IMR-90 (cell line): ENCODE data around the gene MMEL1. TPM values are rescaled to one million over a fixed set of nuclear protein-coding genes. Genes with fewer than 3 reads are reported as not detected.

Experiments used
- ATAC-seq: fragments of 200-7000 bp; cut with Tn5 transposase; 2 replicates; pipeline ENCODE4 v1.9.1; 2020; ENCODE audit warnings: low read depth, mild to moderate bottlenecking, moderate library complexity
- BruUV-seq: library from RNA; stranded (reverse); fragments of 400-500 nt; replicated peaks from 2 replicates; lab custom pipeline; 2021; lab: Mats Ljungman, UMichigan
- CTCF ChIA-PET: fragments of 300-600 bp; formaldehyde crosslinking; extraction: SDS; loops from one replicate; lab custom pipeline; 2021; ENCODE audit warnings: antibody characterized with exemption; lab: Yijun Ruan, JAX
- POLR2A ChIA-PET: fragments of 300-600 bp; sonication (Branson Sonifier 250); formaldehyde crosslinking; loops from one replicate; lab custom pipeline; 2022; ENCODE audit warnings: antibody characterized with exemption; ENCODE audit not compliant: unreplicated experiment; lab: Charles Lee
- DNase-seq: peaks from one replicate; pipeline ENCODE4 v3.0.0; 2013
- H2AFZ ChIP-seq: replicated peaks from 2 replicates; pipeline ENCODE3; 2013; ENCODE audit warnings: low read length, mild to moderate bottlenecking; ENCODE audit not compliant: poor library complexity
- H2AK5ac ChIP-seq: 2 replicates; pipeline ENCODE4 v1.6.1; 2013; ENCODE audit warnings: low read depth, low read length, inconsistent platforms
- H2AK9ac ChIP-seq: replicated peaks from 2 replicates; pipeline ENCODE3; 2013; ENCODE audit warnings: mild to moderate bottlenecking, low read depth, low read length, moderate library complexity; ENCODE audit not compliant: poor library complexity
- H2BK120ac ChIP-seq: 2 replicates; pipeline ENCODE4 v1.6.1; 2013; ENCODE audit warnings: low read depth, low read length, inconsistent platforms
- H2BK15ac ChIP-seq: 3 replicates; pipeline ENCODE4 v1.6.1; 2013; ENCODE audit warnings: low read depth, low read length, inconsistent platforms
- H2BK20ac ChIP-seq: 2 replicates; pipeline ENCODE4 v1.6.1; 2013; ENCODE audit warnings: low read depth, mild to moderate bottlenecking, inconsistent platforms, low read length, moderate library complexity
- H2BK5ac ChIP-seq: 2 replicates; pipeline ENCODE4 v1.6.1; 2013; ENCODE audit warnings: mild to moderate bottlenecking, low read depth, low read length, inconsistent platforms; ENCODE audit not compliant: poor library complexity, severe bottlenecking
- H3K14ac ChIP-seq: replicated peaks from 2 replicates; pipeline ENCODE4 v1.6.1; 2013; ENCODE audit warnings: low read depth, low read length, inconsistent platforms
- H3K18ac ChIP-seq: 2 replicates; pipeline ENCODE4 v1.6.1; 2013; ENCODE audit warnings: low read depth, low read length, control low read depth
- H3K23ac ChIP-seq: 2 replicates; pipeline ENCODE4 v1.6.1; 2013; ENCODE audit warnings: low read depth, low read length, inconsistent platforms
- H3K27ac ChIP-seq: 2 replicates; pipeline ENCODE4 v1.5.1; 2013; ENCODE audit warnings: mild to moderate bottlenecking, control low read depth, low read length; ENCODE audit not compliant: insufficient read depth
- H3K27me3 ChIP-seq: 2 replicates; pipeline ENCODE4 v1.6.1; 2013; ENCODE audit warnings: low read length; ENCODE audit not compliant: control insufficient read depth, insufficient read depth
- H3K36me3 ChIP-seq: 2 replicates; pipeline ENCODE4 v1.6.1; 2013; ENCODE audit warnings: low read length, mixed read lengths; ENCODE audit not compliant: control insufficient read depth, insufficient read depth
- H3K4ac ChIP-seq: 2 replicates; pipeline ENCODE4 v1.6.1; 2013; ENCODE audit warnings: low read depth, low read length, inconsistent platforms
- H3K4me1 ChIP-seq: 2 replicates; pipeline ENCODE4 v1.6.1; 2013; ENCODE audit warnings: low read length, mixed read lengths; ENCODE audit not compliant: control insufficient read depth, insufficient read depth
- H3K4me2 ChIP-seq: 2 replicates; pipeline ENCODE4 v1.6.1; 2013; ENCODE audit warnings: low read depth, mild to moderate bottlenecking, control low read depth, low read length, moderate library complexity
- H3K4me3 ChIP-seq: 2 replicates; pipeline ENCODE4 v1.5.1; 2013; ENCODE audit warnings: low read depth, mild to moderate bottlenecking, control low read depth, low read length, moderate library complexity; ENCODE audit not compliant: insufficient read depth
- H3K56ac ChIP-seq: 2 replicates; pipeline ENCODE4 v1.6.1; 2013; ENCODE audit warnings: low read length, inconsistent platforms; ENCODE audit not compliant: insufficient read depth; ENCODE audit errors: extremely low read depth
- H3K79me1 ChIP-seq, 2 experiments: 2 replicates each; pipeline ENCODE4 v1.6.1; 2013; ENCODE audit warnings: low read length in 2 of 2, inconsistent platforms in 1 of 2, low read depth in 1 of 2
- H3K9ac ChIP-seq: 2 replicates; pipeline ENCODE4 v1.6.1; 2013; ENCODE audit warnings: low read depth, low read length, control low read depth
- H3K9me1 ChIP-seq: 2 replicates; pipeline ENCODE4 v1.6.1; 2013; ENCODE audit warnings: low read length, inconsistent platforms; ENCODE audit not compliant: insufficient read depth
- H3K9me3 ChIP-seq: 2 replicates; pipeline ENCODE4 v1.6.1; 2013; ENCODE audit warnings: low read length; ENCODE audit not compliant: control insufficient read depth, insufficient read depth
- H4K20me1 ChIP-seq: 2 replicates; pipeline ENCODE4 v1.6.1; 2013; ENCODE audit warnings: low read length, inconsistent platforms; ENCODE audit not compliant: insufficient read depth
- H4K5ac ChIP-seq: 2 replicates; pipeline ENCODE4 v1.6.1; 2013; ENCODE audit warnings: mild to moderate bottlenecking, low read depth, low read length, control low read depth
- H4K8ac ChIP-seq, 2 experiments: 2 replicates each; pipeline ENCODE4 v1.6.1; 2013; ENCODE audit warnings: low read depth in 2 of 2, low read length in 2 of 2, control low read depth in 1 of 2, inconsistent platforms in 1 of 2
- H4K91ac ChIP-seq: 2 replicates; pipeline ENCODE4 v1.6.1; 2013; ENCODE audit warnings: low read depth, low read length, inconsistent platforms; ENCODE audit not compliant: insufficient read depth
- CTCF ChIP-seq: conservative IDR thresholded peaks from 2 replicates; pipeline ENCODE4 v1.5.1; 2012; ENCODE audit warnings: mild to moderate bottlenecking, low read depth, low read length, improper control_type of control experiment
- FOS ChIP-seq: fragments of 150-350 bp; IDR thresholded peaks from 2 replicates; pipeline ENCODE4 v1.6.1; 2016; ENCODE audit warnings: low read depth, low read length
- MAFK ChIP-seq: IDR thresholded peaks from 2 replicates; pipeline ENCODE4 v1.6.1; 2012; ENCODE audit warnings: low read depth, low read length, improper control_type of control experiment
- NFE2L2 ChIP-seq: fragments of 150-350 bp; IDR thresholded peaks from 2 replicates; pipeline ENCODE4 v1.6.1; 2016; ENCODE audit warnings: low read depth, mild to moderate bottlenecking, low read length
- POLR2A ChIP-seq: IDR thresholded peaks from 2 replicates; pipeline ENCODE4 v1.6.1; 2012; ENCODE audit warnings: mild to moderate bottlenecking, low read depth, low read length
- RFX5 ChIP-seq: IDR thresholded peaks from 2 replicates; pipeline ENCODE4 v1.8.0; 2012; ENCODE audit warnings: low read depth, mild to moderate bottlenecking, low read length, moderate library complexity
- WGBS, 2 experiments: methylation state at CpG; one replicate each; pipeline versions ENCODE4 v1.1.5 to v1.1.7; 2013; ENCODE audit warnings: missing lambda C conversion rate in 2 of 2; ENCODE audit not compliant: insufficient read length in 1 of 2; ENCODE audit errors: extremely low coverage in 2 of 2; 5-methylcytosine and 5-hydroxymethylcytosine counted together
- dilution Hi-C: fragments of 300-500 bp; cut with HindIII; formaldehyde crosslinking; loops from one replicate; pipeline ENCODE4 v1.14.3; 2018; ENCODE audit warnings: low sequenced_read_pairs; ENCODE audit not compliant: unreplicated experiment
- in situ Hi-C: fragments of 300-500 bp; cut with MboI; formaldehyde crosslinking; loops from 3 replicates; pipeline ENCODE4 v1.14.3; 2019; ENCODE audit warnings: low sequenced_read_pairs, inconsistent platforms, mixed read lengths
- intact Hi-C: fragments of 100-400 bp; cut with micrococcal nuclease; formaldehyde crosslinking; loops from 2 replicates; pipeline ENCODE4 v1.10.0; 2022
- polyA plus RNA-seq, 3 experiments: library from polyadenylated mRNA; depleted of rRNA; stranded (reverse); fragments of >200 nt; gene quantifications; 2 replicates each; pipeline ENCODE4 v1.2.3, GENCODE V29; 2012; ENCODE audit warnings: low replicate concordance in 1 of 3
- total RNA-seq: library from RNA; depleted of rRNA; stranded (reverse); fragments of >200 nt; gene quantifications from 2 replicates; pipeline ENCODE4 v1.2.3, GENCODE V29; 2012

MMEL1 gene
- total and polyA plus RNA-seq, 2 of the 4 experiments (the other 2 are of a cell fraction), result under 0.01 to 0.12 TPM

GRCh38 chr1:2601721-2602303, 31.0 kb downstream of the MMEL1 start:
- no peak overlapping the region for H2AFZ ChIP-seq
- ChIA-PET CTCF (no interaction called here), POLR2A (no interaction called here)
- DNase-seq (no peak), ATAC-seq (no peak)
- H3K14ac ChIP-seq, result no peak overlapping the region
- no peak overlapping the region for H3K56ac ChIP-seq
- H4K20me1 ChIP-seq, result no peaks in the 10 kb centered on the region
- dilution Hi-C loops (no loop called here), intact Hi-C loops (no loop called here), in situ Hi-C loops (no loop called here)
- no peak overlapping the region for H2AK5ac ChIP-seq
- H2BK20ac ChIP-seq, result no peak overlapping the region
- no peak overlapping the region for H3K27ac ChIP-seq
- H3K36me3 ChIP-seq, result no peaks in the 10 kb centered on the region
- H4K5ac ChIP-seq, result no peak overlapping the region
- no peak overlapping the region for H3K9ac ChIP-seq
- no peak overlapping the region for H2AK9ac ChIP-seq
- no peak overlapping the region for H2BK5ac ChIP-seq
- H3K9me3 ChIP-seq, result 0 out of 2 replicates have a peak, but pooled peaks cover 2% of the 10 kb centered on the region
- no peak overlapping the region for H2BK15ac ChIP-seq
- no peaks in the 10 kb centered on the region for H3K9me1 ChIP-seq
- H4K91ac ChIP-seq, result no peak overlapping the region
- WGBS, 2 experiments, result 66% methylated on average over 4 of the region's 18 CpGs; no CpG with 5 or more reads in 1 of the 2 experiments
- H2BK120ac ChIP-seq, result no peak overlapping the region
- TF ChIP-seq FOS, result no peak
- no peak for TF ChIP-seq POLR2A
- TF ChIP-seq CTCF, result no peak
- no peak for TF ChIP-seq NFE2L2
- TF ChIP-seq RFX5, result no peak
- no peak for TF ChIP-seq MAFK
- H3K4me1 ChIP-seq, result no peaks in the 10 kb centered on the region
- H3K79me1 ChIP-seq, result no peaks in the 10 kb centered on the region
- BruUV-seq, result no TSS peak
- no peak overlapping the region for H3K4me2 ChIP-seq
- no peak overlapping the region for H3K4ac ChIP-seq
- H4K8ac ChIP-seq, result no peak overlapping the region
- no peak overlapping the region for H3K18ac ChIP-seq
- no peak overlapping the region for H3K23ac ChIP-seq
- H3K4me3 ChIP-seq, result no peak overlapping the region
- no peaks in the 10 kb centered on the region; the same call in 1 of the 2 replicates for H3K27me3 ChIP-seq
